ENCODE results near the gene ZNF654.
A peak's percentile ranks its signal among the peaks of the same experiment; 100 is the strongest.
"Not testable (repeated sequence)": the region's sequence is repeated elsewhere in the genome, so short reads cannot be mapped to it uniquely, and the experiment has no call there.

Gene ZNF654

GRCh38 chr3:88166419-88166971 lies 107.4 kb downstream of the ZNF654 start:
- H3K9me3 Mint-ChIP-seq: no peaks in the 10 kb centered on the region
- peaks cover 18% of the 10 kb centered on the region for H3K36me3 Mint-ChIP-seq (ENCODE audit: insufficient read depth)
- ATAC-seq (replicated peaks) (no peak), DNase-seq (no peak)
- no peaks in the 10 kb centered on the region for H3K27me3 Mint-ChIP-seq
- H3K4me3 Mint-ChIP-seq: no peak overlapping the region
- no peak overlapping the region for H3K27ac Mint-ChIP-seq
- peaks cover 0 to 5% of the 10 kb centered on the region in 2 donors for H3K4me1 Mint-ChIP-seq (ENCODE audit: low read depth in 2 of 2)

GRCh38 chr3:88167173-88167572 lies 108.1 kb downstream of the ZNF654 start:
- H3K27me3 Mint-ChIP-seq: no peaks in the 10 kb centered on the region
- no peak overlapping the region for H3K27ac Mint-ChIP-seq
- peaks cover 0 to 5% of the 10 kb centered on the region in 2 donors for H3K4me1 Mint-ChIP-seq (ENCODE audit: low read depth in 2 of 2)
- ATAC-seq (replicated peaks) (no peak), DNase-seq (no peak)
- H3K36me3 Mint-ChIP-seq (ENCODE audit: insufficient read depth): peaks cover 14% of the 10 kb centered on the region
- no peaks in the 10 kb centered on the region for H3K9me3 Mint-ChIP-seq
- no peak overlapping the region for H3K4me3 Mint-ChIP-seq

- Mint-ChIP-seq H3K9me3 (no peaks in the 10 kb centered on the region), H3K36me3 (ENCODE audit: insufficient read depth) (peaks cover 9% of the 10 kb centered on the region), H3K27ac (no peak overlapping the region), H3K27me3 (no peaks in the 10 kb centered on the region), H3K4me1 (ENCODE audit: low read depth in 2 of 2) (peaks cover 0 to 4% of the 10 kb centered on the region in 2 donors), H3K4me3 (no peak overlapping the region)
- ATAC-seq (replicated peaks) (no peak), DNase-seq (no peak)
These were observed 108.6 kb downstream of the ZNF654 start for GRCh38 chr3:88167704-88168103.

GRCh38 chr3:88168171-88168570 lies 109.1 kb downstream of the ZNF654 start:
- Mint-ChIP-seq H3K27ac (no peak overlapping the region), H3K36me3 (ENCODE audit: insufficient read depth) (peaks cover 9% of the 10 kb centered on the region), H3K4me3 (no peak overlapping the region), H3K27me3 (no peaks in the 10 kb centered on the region), H3K4me1 (ENCODE audit: low read depth in 2 of 2) (peaks cover 0 to 4% of the 10 kb centered on the region in 2 donors), H3K9me3 (no peaks in the 10 kb centered on the region)
- DNase-seq (no peak), ATAC-seq (replicated peaks) (no peak)

- no peak overlapping the region for H3K4me3 Mint-ChIP-seq
- H3K27ac Mint-ChIP-seq: no peak overlapping the region
- ATAC-seq (replicated peaks): peak; percentile 41
- DNase-seq: peak; percentile 16 to 37 (median 18)
- no peaks in the 10 kb centered on the region for H3K36me3 Mint-ChIP-seq (ENCODE audit: insufficient read depth)
- no peaks in the 10 kb centered on the region for H3K27me3 Mint-ChIP-seq
- H3K4me1 Mint-ChIP-seq (ENCODE audit: low read depth in 2 of 2): peaks cover 4% of the 10 kb centered on the region in 2 donors
- H3K9me3 Mint-ChIP-seq: peaks cover 0 to 9% of the 10 kb centered on the region in 2 donors
These were observed 121.4 kb downstream of the ZNF654 start for GRCh38 chr3:88180398-88180999.

- not testable (repeated sequence) for H3K27me3 Mint-ChIP-seq; H3K9me3 Mint-ChIP-seq; H3K27ac Mint-ChIP-seq; DNase-seq; ATAC-seq (replicated peaks); H3K36me3 Mint-ChIP-seq (ENCODE audit: insufficient read depth); H3K4me3 Mint-ChIP-seq; H3K4me1 Mint-ChIP-seq (ENCODE audit: low read depth in 2 of 2)
These were observed 123.3 kb downstream of the ZNF654 start for GRCh38 chr3:88182165-88182918.

GRCh38 chr3:88188436-88188835 lies 129.4 kb downstream of the ZNF654 start:
- Mint-ChIP-seq H3K27me3 (no peaks in the 10 kb centered on the region), H3K4me1 (ENCODE audit: low read depth in 2 of 2) (peaks cover 0 to 1% of the 10 kb centered on the region in 2 donors), H3K9me3 (peaks cover 0 to 9% of the 10 kb centered on the region in 2 donors), H3K36me3 (ENCODE audit: insufficient read depth) (no peaks in the 10 kb centered on the region), H3K4me3 (no peak overlapping the region), H3K27ac (no peak overlapping the region)
- no peak for ATAC-seq (replicated peaks)
- DNase-seq: no peak

- H3K36me3 Mint-ChIP-seq (ENCODE audit: insufficient read depth): no peaks in the 10 kb centered on the region
- no peak for ATAC-seq (replicated peaks)
- no peak overlapping the region for H3K27ac Mint-ChIP-seq
- no peak overlapping the region for H3K4me3 Mint-ChIP-seq
- peaks cover 0 to 1% of the 10 kb centered on the region in 2 donors for H3K4me1 Mint-ChIP-seq (ENCODE audit: low read depth in 2 of 2)
- H3K27me3 Mint-ChIP-seq: no peaks in the 10 kb centered on the region
- DNase-seq: no peak
- peaks cover 0 to 9% of the 10 kb centered on the region in 2 donors for H3K9me3 Mint-ChIP-seq
These were observed 130.3 kb downstream of the ZNF654 start for GRCh38 chr3:88189361-88189810.

- H3K9me3 Mint-ChIP-seq: no peaks in the 10 kb centered on the region
- peaks cover 0 to 1% of the 10 kb centered on the region in 2 donors for H3K4me1 Mint-ChIP-seq (ENCODE audit: low read depth in 2 of 2)
- no peak for ATAC-seq (replicated peaks)
These were observed 132.9 kb downstream of the ZNF654 start for GRCh38 chr3:88191872-88192409.

GRCh38 chr3:88192631-88193030 lies 133.6 kb downstream of the ZNF654 start:
- ATAC-seq (replicated peaks) (no peak), DNase-seq (no peak)
- Mint-ChIP-seq H3K4me3 (no peak overlapping the region), H3K27ac (no peak overlapping the region), H3K27me3 (no peaks in the 10 kb centered on the region), H3K36me3 (ENCODE audit: insufficient read depth) (no peaks in the 10 kb centered on the region), H3K9me3 (no peaks in the 10 kb centered on the region), H3K4me1 (ENCODE audit: low read depth in 2 of 2) (peaks cover 0 to 1% of the 10 kb centered on the region in 2 donors)

More at GRCh38 chr3:88191872-88192409, 132.9 kb downstream of the ZNF654 start:
- Mint-ChIP-seq H3K27me3 (no peaks in the 10 kb centered on the region), H3K36me3 (ENCODE audit: insufficient read depth) (no peaks in the 10 kb centered on the region), H3K4me3 (no peak overlapping the region), H3K27ac (no peak overlapping the region)
- no peak for DNase-seq
